ENCODE results near the gene PACS2.

PACS2 gene

DNA sequence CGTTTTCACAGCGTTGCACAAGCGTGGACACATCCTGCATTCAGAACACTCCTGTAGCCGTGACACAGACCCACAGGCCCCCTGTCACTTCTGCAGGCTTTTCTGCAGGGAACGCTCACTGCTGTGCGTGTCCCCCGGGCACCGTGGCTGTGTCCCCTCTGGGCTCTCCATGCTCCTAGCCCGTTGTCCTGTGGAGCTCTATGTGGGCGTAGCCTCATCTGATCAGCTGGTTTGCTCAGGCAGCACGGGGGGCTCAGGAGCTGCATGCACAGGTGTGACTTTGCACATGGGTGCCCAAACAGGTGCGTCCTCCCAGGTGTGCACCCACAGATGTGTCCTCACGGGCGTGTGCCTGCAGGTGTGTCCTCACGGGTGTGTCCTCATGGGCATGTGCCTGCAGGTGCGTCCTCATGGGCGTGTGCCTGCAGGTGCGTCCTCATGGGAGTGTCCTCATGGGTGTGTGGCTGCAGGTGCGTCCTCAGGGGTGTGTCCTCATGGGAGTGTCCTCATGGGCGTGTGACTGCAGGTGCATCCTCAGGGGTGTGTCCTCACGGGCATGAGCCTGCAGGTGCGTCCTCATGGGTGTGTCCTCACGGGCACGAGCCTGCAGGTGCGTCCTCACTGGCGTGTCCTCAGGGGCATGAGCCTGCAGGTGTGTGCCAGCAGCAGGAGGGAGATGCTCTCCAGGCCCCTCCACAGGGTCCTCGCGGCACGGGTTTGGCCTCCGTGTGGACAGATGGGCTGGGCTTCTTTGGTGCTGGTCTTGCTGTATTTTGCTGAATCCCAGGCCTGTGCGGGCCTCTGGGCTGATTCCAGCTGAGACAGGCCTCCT, 122.6 kb downstream of the PACS2 start:
- H3K4me3 ChIP-seq (ENCODE audit: low read depth, low read length), result no peak overlapping the region

DNA sequence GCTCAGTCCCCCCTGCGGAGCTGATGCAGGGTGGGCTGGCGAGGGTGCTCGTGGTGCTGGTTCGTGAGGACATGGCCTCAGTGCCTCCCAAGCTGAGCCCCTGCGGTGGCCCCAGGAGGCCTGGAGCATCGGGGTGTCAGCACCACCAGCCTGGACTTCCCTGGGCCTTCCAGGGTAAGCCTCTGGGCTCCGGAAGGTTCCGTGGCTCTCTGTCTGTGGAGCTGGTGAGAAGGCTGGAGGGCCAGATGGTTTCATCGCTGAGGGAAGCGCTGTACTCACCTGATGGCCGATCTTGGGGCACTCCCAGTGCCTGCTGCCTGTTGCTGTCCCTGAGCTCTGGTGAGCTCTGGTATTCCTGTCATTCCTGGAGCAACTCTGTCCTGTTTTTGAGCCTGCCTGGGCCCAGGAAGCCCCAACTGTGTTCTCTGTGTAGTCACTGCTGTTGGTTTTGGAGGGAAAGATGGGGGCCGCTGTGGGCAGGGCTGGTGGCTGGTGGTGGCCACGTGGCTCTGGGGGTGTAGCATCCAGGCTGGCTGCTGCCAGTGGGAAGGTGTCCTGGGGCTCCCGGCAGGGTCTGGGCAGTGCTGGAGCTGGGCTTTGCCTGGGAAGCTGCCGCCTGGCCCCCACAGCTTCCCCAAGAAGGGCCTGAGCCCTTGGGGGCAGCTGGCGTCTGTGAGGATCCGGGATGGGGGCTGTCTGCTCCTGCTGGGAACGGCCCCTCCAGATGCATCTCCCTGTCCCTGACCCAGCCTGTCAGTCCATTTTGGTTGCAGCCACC, 123.4 kb downstream of the PACS2 start:
- no peak overlapping the region for H3K4me3 ChIP-seq (ENCODE audit: low read depth, low read length)

DNA sequence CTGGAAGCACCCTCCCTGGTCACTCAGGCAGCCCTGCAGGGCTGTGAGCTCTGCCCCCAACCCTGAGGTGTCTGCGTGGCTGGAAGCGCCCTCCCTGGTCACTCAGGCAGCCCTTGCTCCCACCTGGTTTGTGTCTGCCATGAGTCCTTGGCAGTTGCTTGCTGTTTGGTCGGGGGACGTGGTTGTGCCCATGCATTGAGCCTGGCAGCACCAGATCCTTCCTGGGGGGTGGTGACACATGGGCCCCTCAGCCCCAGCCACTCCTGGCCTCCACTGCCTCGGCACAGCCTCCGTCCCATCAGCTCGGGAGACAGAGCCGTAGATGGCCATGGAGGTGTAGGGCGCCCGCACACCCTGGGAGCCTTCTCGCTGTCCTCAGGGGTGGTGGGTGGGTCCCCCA, 124.6 kb downstream of the PACS2 start:
- H3K4me3 ChIP-seq (ENCODE audit: low read depth, low read length), result no peak overlapping the region

DNA sequence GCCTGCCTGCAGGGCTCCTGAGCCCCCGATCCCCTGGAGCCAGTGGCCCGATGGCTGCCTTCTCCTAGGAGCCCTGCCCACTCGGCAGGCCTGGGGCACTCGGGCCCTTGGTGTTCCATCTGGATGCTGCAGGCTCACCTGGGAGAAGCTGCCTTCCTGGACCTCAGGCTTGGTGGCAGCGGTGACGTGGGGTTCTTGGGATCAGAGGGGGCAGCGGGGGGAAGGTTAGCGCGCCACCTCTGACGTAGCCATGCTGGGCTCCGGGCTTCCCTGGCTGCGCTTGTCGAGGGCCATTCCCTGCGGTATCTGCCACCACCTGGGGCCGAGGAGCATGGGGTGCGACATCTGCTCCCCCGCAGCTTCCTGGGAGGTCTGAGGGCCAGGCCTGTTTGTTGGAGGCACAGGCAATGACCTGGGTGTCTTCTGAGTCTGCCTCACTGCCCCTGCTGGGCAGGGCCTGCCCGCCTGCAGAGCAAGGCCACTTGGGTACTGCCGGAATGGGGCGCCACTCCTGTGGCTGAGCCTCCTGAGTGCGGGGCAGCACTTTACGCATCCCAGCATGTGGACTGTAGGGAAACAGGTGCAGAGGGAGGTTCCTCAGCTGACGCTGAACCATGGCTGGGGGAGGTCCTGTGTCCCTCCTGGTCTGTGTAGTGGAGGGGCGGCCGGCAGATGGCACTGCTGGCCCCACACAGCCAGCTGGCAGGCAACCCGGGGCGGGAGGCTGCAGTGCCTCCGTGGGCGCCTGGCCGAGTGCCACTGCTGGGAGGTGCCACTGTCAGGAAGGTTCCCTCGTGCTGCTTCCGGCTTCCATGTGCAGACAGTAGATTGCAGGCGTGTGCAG, 125.4 kb downstream of the PACS2 start:
- no peak overlapping the region for H3K4me3 ChIP-seq (ENCODE audit: low read depth, low read length)

DNA sequence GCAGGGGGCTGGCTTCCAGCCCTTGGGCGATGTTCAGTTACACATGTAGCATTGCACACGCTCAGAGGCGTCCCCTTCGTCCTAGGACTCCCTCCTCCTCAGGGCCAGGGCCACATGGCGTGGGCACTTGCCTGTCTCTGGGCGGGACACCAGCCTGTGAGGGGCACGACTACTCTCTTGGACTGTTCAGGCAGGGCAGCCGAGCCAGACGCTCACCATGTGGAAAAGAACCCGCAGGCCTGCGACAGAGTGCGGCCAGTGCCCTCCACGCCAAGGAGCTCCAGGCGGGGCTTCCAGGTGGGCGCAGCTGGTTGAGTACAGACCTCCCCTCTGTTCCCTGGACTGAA, 126.0 kb downstream of the PACS2 start:
- no peak overlapping the region for H3K4me3 ChIP-seq (ENCODE audit: low read depth, low read length)

DNA sequence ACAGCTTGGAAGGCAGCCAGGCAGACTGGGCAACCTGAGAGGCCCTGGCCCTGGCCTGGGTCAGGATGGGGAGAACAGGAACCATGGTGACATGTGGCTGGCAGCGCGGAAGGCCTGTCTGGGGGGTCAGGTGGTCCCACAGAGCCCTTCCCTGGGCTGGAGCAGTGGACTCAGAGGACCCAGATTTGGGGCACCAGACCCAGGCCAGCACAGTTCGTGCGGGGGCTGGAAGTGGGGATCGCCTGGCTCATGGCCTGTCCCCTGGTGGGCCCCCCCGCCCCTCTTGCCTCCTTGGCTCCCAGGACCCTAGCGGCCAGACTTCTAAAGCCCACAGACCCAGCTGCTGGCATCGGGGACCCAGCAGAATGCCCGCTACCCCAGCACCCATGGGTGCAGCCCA, 126.4 kb downstream of the PACS2 start:
- no peak overlapping the region for H3K4me3 ChIP-seq (ENCODE audit: low read depth, low read length)

DNA sequence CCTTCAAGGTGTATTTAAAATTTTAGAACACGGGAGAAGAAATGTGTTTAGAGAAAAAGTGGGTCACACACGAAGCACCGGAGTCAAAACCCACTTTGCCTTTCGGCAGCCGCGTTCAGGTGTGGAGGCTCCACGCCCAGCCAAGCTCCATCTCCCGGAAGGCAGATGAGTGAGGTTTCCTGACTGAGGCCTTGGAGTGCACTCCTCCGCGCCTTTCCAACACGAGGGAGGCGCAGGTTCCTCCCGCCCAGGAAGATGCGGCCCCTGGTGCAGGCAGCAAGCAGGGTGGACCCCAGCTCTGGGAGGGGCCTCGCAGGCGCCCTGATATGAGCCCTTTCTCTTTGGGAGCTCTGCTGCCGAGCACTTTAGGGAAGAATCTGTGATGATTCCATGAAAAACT, 127.6 kb downstream of the PACS2 start:
- H3K4me3 ChIP-seq (ENCODE audit: low read depth, low read length), result no peak overlapping the region

DNA sequence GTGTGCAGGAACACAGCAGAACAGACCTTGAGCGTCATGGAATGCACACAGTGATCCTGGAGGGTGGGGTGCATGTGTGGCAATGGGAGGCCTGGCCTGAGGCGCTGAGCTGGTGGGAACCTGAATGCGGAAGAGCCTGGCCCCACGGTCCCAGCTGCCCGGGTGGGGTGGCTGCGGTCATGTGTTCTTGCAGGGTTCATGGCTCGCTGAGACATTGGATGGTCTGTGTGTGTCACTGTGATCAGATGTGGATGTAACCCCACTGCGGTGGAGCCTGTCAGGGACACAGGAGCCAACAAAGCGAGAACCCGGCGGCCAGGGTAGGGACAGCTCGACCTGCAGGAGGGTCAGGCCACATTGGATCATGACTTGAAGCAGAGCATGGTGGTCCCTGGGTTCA, 128.3 kb downstream of the PACS2 start:
- no peak overlapping the region for H3K4me3 ChIP-seq (ENCODE audit: low read depth, low read length)

DNA sequence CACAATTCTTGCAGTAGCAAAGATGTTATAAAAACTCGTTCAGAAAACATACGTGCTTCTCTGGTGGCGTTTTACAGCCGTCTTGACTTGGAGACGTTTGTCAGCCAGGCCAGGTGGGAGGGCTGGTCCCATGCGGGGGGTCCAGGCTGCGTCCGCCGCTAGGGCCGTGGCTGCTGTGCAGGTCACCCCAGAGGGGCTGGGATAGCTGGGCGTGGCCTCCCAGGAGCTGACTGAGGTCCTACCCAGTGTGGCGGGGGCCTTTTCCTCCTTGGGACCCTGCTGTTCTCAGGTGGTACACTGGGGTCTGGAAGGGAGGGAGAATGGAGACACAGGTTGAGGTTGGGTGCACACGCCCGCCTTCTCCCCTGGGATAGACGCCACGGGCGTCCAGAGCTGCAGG, 130.3 kb downstream of the PACS2 start:
- H3K4me3 ChIP-seq (ENCODE audit: low read depth, low read length), result no peak overlapping the region

DNA sequence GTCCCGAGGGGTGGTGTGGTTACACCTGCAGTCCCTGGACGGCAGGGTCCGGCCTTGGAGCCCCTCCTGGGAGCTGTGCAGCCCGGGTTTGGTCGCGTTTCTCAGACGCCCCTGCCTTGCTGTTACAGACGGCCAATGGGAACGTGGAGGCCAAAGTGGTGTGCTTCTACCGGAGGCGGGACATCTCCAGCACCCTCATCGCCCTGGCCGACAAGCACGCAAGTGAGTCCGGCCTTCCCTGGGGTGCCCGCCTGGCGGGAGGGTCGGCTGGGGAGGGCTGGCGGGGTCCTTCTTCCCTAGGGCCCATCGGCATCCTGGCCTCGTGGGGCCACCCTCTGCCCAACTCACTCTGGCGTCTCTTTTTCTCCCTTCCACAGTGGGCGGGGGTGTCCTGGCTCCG, 130.7 kb downstream of the PACS2 start:
- H3K4me3 ChIP-seq (ENCODE audit: low read depth, low read length), result no peak overlapping the region

DNA sequence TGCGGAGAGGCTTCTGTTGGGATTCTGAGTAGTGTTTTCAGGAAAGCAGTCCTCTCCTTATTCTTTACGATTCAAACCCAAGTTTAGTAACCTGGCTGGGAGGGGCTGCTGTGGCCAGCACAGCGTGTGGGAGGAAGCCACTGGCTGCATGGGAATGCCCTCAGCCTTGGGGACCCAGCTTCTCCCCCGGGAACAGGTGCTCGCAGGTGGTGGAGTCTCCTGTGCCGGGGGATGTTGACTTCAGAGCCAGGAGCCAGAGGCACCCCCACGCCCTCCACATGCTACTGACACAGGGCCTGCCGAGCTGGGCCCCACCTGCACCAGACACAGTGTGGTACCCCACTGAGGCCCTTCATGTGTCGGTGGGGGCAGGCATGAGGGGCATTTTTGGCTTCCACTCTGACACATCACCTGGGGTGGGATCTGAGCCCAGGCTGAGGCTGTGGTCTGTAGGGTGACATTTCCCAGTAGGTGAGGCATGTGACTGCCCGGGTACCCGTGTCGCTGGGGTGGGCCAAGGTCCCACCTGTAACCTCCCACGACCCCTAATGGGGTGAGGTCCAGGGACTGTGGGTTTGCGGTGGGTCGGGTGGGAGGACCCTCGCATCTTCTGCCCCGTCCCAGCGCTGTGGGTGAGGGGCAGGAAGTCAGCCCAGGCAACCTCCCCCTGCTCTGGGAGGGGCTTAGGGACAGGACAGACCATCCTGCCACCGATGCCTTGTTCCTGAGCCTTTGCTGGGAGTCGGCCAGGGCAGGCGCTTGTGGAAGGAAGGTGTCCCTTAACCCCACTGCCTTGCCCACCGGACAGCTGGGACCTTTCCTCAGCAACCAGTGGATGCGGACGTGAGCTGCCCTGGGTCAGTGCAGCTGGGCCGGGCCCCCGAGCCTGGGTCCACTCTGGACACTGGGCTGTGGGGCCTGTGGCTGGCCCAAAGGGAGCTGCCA, 131.6 kb downstream of the PACS2 start:
- H3K4me3 ChIP-seq (ENCODE audit: low read depth, low read length), result no peak overlapping the region

DNA sequence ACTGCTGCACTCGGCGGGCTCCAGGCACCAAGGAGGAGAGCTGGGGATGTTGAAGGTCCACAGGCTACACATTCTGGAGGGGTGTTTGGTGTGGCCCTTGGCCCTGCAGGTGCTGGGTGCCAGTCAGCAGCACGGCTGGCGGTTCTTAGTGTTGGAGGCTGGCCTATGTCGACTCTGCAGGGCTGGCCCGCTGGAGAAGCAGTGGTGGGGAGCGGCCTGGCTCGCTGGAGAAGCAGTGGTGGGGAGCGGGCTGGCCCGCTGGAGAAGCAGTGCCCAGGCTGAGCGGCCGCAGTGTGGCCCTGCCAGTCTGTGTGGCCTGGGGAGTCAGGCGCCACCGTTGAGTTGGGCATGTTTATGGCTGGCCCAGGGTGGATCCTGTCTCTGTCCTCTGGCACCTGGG, 132.4 kb downstream of the PACS2 start:
- H3K4me3 ChIP-seq (ENCODE audit: low read depth, low read length), result no peak overlapping the region
